Suprapubic skin (tissue), 4 donors: ENCODE measurements around the gene GNPAT. TPM values are rescaled to one million over a fixed set of nuclear protein-coding genes. Genes with fewer than 3 reads are reported as not detected.

Experiments used
- DNase-seq, 2 donors: peaks; one replicate each; pipeline ENCODE4 v3.0.0-alpha.2; 2019; ENCODE audit warnings: low spot score in 2 of 2
- H3K27ac ChIP-seq: fragments of 200-600 bp; sonication (generic); one replicate; pipeline ENCODE4 v1.5.1; 2019
- H3K27me3 ChIP-seq: fragments of 200-600 bp; sonication (generic); one replicate; pipeline ENCODE4 v1.5.1; 2019
- H3K36me3 ChIP-seq: fragments of 200-600 bp; sonication (generic); one replicate; pipeline ENCODE4 v1.5.1; 2019
- H3K4me1 ChIP-seq: fragments of 200-600 bp; sonication (generic); one replicate; pipeline ENCODE4 v1.5.1; 2019
- H3K4me3 ChIP-seq: fragments of 200-600 bp; sonication (generic); one replicate; pipeline ENCODE4 v1.5.1; 2019; ENCODE audit warnings: mild to moderate bottlenecking
- H3K9me3 ChIP-seq: fragments of 200-600 bp; sonication (generic); one replicate; pipeline ENCODE4 v1.5.1; 2019
- EP300 ChIP-seq: sonication (generic); formaldehyde crosslinking; IDR thresholded peaks from one replicate; pipeline ENCODE4 v1.6.1; 2017; ENCODE audit warnings: antibody characterized with exemption
- POLR2A ChIP-seq, 2 donors: fragments of 450-650 bp; IDR thresholded peaks; one replicate each; pipeline ENCODE4 v1.6.1; 2017; ENCODE audit warnings: antibody characterized with exemption in 2 of 2, mild to moderate bottlenecking in 2 of 2, moderate library complexity in 2 of 2
- POLR2AphosphoS5 ChIP-seq, 3 donors: sonication (generic); formaldehyde crosslinking; IDR thresholded peaks; one replicate each; pipeline ENCODE4 v1.6.1; 2017; ENCODE audit warnings: antibody characterized with exemption in 3 of 3
- WGBS: methylation state at CpG from one replicate; pipeline ENCODE4 v1.1.5; 2018; 5-methylcytosine and 5-hydroxymethylcytosine counted together
- total RNA-seq, 4 donors: library from RNA; depleted of rRNA; stranded (reverse); fragments of >200 nt; gene quantifications; one replicate each; pipeline ENCODE4 v1.1.0, GENCODE V29; 2016
- TF ChIP-seq, protein P1 (sequence below), 2 donors: fragments of 200-600 bp in 1 of 2; fragments of 450-650 bp in 1 of 2; sonication (generic) in 1 of 2; IDR thresholded peaks; one replicate each; pipeline ENCODE4 v1.5.1; 2016 to 2019; ENCODE audit warnings: antibody characterized with exemption in 2 of 2, mild to moderate bottlenecking in 1 of 2, moderate library complexity in 1 of 2

The GNPAT gene
- total RNA-seq, 4 donors from 2014 or later, result 32.5 to 56.9 (median 42.7) TPM

DNA sequence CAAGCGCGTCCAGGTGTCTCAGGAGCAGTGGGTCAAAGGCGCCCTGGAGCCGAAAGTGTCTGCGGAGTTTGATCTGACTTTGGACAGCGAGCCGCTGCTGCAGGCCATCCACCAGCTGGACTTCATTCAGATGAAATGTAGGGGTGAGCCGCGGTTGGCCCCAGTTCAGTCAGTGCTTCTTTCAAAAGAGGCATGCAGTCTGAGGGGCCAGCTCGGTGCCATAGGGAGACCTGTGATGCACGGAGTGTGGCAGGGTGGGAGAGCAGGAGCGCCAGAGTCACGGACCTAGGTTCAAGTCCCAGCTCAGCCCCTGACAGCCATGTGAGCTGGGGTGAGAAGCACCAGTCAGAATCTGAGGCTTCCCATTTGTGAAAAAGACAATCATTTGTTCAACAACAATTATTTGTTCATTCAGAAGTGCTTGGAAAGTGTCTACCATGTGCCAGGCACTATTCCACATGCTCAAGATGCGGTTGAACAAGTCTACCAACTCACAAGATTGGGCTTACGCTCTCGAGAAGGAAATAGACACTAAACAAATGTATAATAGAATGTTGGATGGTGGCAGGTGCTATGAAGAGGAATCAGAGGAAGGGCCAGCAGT lies 39.5 kb upstream of the GNPAT start:
- no peak overlapping the region for H3K27ac ChIP-seq
- H3K36me3 ChIP-seq, result no peaks in the 10 kb centered on the region
- H3K4me1 ChIP-seq, result no peaks in the 10 kb centered on the region
- 72% methylated on average over 16 of the region's 16 CpGs for WGBS
- TF ChIP-seq EP300, result no peak
- TF ChIP-seq, protein P1, sequence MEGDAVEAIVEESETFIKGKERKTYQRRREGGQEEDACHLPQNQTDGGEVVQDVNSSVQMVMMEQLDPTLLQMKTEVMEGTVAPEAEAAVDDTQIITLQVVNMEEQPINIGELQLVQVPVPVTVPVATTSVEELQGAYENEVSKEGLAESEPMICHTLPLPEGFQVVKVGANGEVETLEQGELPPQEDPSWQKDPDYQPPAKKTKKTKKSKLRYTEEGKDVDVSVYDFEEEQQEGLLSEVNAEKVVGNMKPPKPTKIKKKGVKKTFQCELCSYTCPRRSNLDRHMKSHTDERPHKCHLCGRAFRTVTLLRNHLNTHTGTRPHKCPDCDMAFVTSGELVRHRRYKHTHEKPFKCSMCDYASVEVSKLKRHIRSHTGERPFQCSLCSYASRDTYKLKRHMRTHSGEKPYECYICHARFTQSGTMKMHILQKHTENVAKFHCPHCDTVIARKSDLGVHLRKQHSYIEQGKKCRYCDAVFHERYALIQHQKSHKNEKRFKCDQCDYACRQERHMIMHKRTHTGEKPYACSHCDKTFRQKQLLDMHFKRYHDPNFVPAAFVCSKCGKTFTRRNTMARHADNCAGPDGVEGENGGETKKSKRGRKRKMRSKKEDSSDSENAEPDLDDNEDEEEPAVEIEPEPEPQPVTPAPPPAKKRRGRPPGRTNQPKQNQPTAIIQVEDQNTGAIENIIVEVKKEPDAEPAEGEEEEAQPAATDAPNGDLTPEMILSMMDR (IDR thresholded peaks at IDR 0.05), result no peak
- no peak for TF ChIP-seq POLR2AphosphoS5 (IDR thresholded peaks at IDR 0.05)
- TF ChIP-seq POLR2A (IDR thresholded peaks at IDR 0.05), result no peak
- no peak overlapping the region for H3K4me3 ChIP-seq
- H3K9me3 ChIP-seq, result no peaks in the 10 kb centered on the region
- no peak for DNase-seq
- H3K27me3 ChIP-seq, result peaks cover 53% of the 10 kb centered on the region

DNA sequence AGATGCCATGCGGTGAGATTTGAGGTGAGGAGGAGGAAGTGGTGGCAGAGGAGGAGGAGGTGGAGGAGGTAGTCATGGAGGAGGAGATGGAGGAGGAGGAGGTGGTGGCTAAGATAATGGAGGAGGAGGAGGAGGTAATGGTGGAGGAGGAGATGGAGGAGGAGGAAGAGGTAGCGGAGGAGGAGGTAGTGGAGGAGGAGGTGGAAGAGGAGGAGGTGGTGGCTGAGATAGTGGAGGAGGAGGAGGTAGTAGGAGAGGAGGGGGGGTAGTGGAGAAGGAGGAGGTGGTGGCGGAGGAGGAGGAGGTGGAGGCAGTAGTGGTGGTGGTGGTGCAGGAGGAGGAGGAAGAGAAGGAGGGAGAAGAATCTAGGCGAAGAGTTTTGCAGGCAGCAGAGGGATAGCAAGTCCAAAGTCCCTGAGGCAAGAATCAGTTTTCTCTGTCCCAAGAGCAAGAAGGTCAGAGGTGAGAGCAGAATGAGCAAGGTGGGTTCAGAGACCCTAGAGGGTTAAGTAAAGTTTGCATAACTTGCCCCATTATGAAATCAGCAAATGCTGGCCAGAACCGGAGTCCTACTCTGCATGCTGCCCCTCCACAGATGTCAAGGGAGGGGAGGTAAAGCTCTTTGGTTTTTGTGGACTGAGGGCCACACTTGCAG lies 38.9 kb upstream of the GNPAT start:
- no peak overlapping the region for H3K4me3 ChIP-seq
- WGBS, result 65% methylated on average over 5 of the region's 5 CpGs
- H3K4me1 ChIP-seq, result no peaks in the 10 kb centered on the region
- no peaks in the 10 kb centered on the region for H3K36me3 ChIP-seq
- peaks cover 50% of the 10 kb centered on the region for H3K27me3 ChIP-seq
- TF ChIP-seq POLR2A (IDR thresholded peaks at IDR 0.05) (no peak), POLR2AphosphoS5 (IDR thresholded peaks at IDR 0.05) (no peak), EP300 (no peak)
- TF ChIP-seq, protein P1 (IDR thresholded peaks at IDR 0.05), result no peak
- no peak overlapping the region for H3K27ac ChIP-seq
- DNase-seq, result no peak
- no peaks in the 10 kb centered on the region for H3K9me3 ChIP-seq

DNA sequence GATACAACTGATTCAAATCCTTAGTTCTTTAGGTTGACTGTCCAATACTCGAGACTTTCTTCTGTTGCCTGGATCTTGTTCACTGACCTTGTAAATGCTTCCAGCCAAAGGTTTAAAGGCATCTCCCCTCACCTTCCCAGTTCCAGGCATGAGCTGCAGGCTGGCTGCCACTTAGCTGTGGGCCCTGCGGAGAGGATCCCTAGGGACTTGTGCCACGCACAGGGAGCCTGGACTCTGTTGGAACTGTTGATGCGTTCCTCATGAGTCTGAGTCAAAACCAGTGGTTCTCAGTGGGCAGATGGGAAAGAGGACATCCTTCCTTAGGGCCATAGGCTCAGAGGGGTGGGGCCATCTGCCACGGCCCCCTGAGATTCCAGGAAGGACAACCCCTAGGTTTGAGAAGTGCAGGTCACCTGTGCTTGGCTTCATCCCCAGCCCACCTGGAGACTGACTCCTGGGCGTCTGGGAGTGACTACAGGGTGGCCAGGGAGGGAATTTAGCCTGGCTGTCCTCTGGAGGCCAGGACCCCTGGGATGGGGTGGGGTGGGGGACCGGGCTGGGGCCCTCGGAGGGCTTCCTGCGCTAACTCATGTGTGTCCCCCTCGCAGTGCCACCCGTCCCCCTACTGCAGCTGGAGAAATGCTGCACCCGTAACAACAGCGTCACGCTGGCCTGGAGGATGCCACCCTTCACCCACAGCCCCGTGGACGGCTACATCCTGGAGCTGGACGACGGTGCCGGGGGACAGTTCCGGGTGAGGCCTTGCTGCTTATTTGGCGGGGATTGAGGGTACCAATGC lies 37.6 kb upstream of the GNPAT start:
- TF ChIP-seq EP300 (no peak), POLR2AphosphoS5 (IDR thresholded peaks at IDR 0.05) (no peak), POLR2A (IDR thresholded peaks at IDR 0.05) (no peak)
- TF ChIP-seq, protein P1 (IDR thresholded peaks at IDR 0.05), result no peak
- Histone ChIP-seq H3K4me3 (no peak overlapping the region), H3K27ac (no peak overlapping the region), H3K36me3 (no peaks in the 10 kb centered on the region), H3K9me3 (no peaks in the 10 kb centered on the region), H3K27me3 (peaks cover 42% of the 10 kb centered on the region), H3K4me1 (no peaks in the 10 kb centered on the region)
- no peak for DNase-seq
- WGBS, result 73% methylated on average over 8 of the region's 21 CpGs

DNA sequence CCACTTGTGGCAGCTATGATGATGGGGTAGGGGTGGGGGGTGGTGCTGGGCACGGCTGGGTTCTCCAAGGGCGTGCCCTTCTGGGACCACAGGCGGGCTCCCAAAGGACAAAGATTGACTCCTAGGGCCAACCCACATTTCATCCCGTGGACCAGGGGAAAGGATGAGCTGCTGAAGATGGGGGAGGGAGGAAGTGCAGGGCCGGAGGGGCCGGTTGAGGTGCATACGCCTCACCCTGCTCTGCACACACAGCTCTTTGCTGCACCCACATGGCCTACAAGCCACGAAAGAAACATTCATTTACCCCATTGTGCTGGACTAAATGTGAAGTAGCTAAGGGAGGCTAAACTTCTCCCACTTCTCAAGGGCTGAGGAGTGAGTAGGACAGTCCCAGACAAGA lies 34.2 kb upstream of the GNPAT start:
- Histone ChIP-seq H3K27ac (no peak overlapping the region), H3K27me3 (peaks cover 16% of the 10 kb centered on the region), H3K4me1 (peaks cover 3% of the 10 kb centered on the region), H3K36me3 (no peaks in the 10 kb centered on the region), H3K9me3 (no peaks in the 10 kb centered on the region), H3K4me3 (no peak overlapping the region)
- TF ChIP-seq POLR2A (IDR thresholded peaks at IDR 0.05) (no peak), EP300 (no peak), POLR2AphosphoS5 (IDR thresholded peaks at IDR 0.05) (no peak)
- TF ChIP-seq, protein P1 (IDR thresholded peaks at IDR 0.05), result no peak
- no peak for DNase-seq
- WGBS, result 64% methylated on average over 3 of the region's 8 CpGs

DNA sequence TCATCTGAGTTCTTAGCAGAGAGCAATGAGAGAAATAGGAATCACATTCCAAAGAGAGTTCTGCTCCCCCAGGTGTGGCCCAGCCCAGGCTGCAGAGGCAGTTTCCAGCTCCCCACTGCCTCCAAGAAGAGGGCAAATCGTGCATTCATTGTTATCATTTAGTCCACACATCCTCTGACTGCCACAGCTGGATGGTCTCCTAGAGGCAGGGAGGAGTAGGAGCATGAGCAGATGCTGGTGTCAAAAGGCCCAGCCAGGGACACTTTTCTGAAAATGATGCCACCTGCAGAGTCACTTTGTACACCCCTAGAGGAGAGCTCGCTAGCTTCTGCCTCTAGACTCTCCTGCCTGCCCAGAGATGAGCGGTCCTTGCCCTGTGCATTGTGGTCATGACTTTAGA lies 33.6 kb upstream of the GNPAT start:
- Histone ChIP-seq H3K27ac (no peak overlapping the region), H3K27me3 (peaks cover 10% of the 10 kb centered on the region), H3K36me3 (no peaks in the 10 kb centered on the region), H3K9me3 (no peaks in the 10 kb centered on the region), H3K4me1 (peaks cover 3% of the 10 kb centered on the region), H3K4me3 (no peak overlapping the region)
- no peak for DNase-seq
- TF ChIP-seq EP300 (no peak), POLR2AphosphoS5 (IDR thresholded peaks at IDR 0.05) (no peak), POLR2A (IDR thresholded peaks at IDR 0.05) (no peak)
- TF ChIP-seq, protein P1 (IDR thresholded peaks at IDR 0.05), result no peak
- WGBS, result 80% methylated on average over 3 of the region's 3 CpGs
